Neural progenitor cell (in vitro differentiated cells): ENCODE measurements around the gene CPNE4.

Experiments
- CTCF ChIP-seq: fragments of 200-600 bp; sonication (generic); IDR thresholded peaks from 2 replicates; pipeline ENCODE4 v1.5.1; 2017; ENCODE audit warnings: antibody characterized with exemption, mild to moderate bottlenecking
- EZH2 ChIP-seq: fragments of 200-600 bp; sonication (generic); IDR thresholded peaks from 2 replicates; pipeline ENCODE4 v1.6.1; 2017; ENCODE audit warnings: antibody characterized with exemption, mild to moderate bottlenecking, moderate library complexity

GRCh38 chr3:131602011-131602779 lies 432.6 kb downstream of the CPNE4 start:
- TF ChIP-seq CTCF (no peak), EZH2 (no peak)
